Stimulated activated naive B cell treated with anti-CD40 and anti-IgM and Interleukin-4, amounts not matched to agents 10 μg/mL and 1 μg/mL and 100 μg/mL, for 72 hours (primary cell): Measurements from ENCODE around the gene B3GALT5.

Source experiments
- ATAC-seq, 2 donors: fragments of 150-1000 bp; cut with Tn5 transposase; replicated peaks; 2 replicates each; pipeline ENCODE4 v1.10.0; 2021; ENCODE audit warnings: moderate library complexity in 1 of 2
- DNase-seq: peaks from one replicate; pipeline ENCODE4 v3.0.0; 2021
- H3K27ac Mint-ChIP-seq: one replicate; pipeline ENCODE4 v1.8.0; 2022; ENCODE audit warnings: mild to moderate bottlenecking, mixed read lengths
- H3K27me3 Mint-ChIP-seq, 2 donors: one replicate each; pipeline ENCODE4 v1.8.0; 2022; ENCODE audit warnings: mixed read lengths in 2 of 2
- H3K36me3 Mint-ChIP-seq, 2 donors: one replicate each; pipeline ENCODE4 v1.8.0; 2022; ENCODE audit warnings: mixed read lengths in 2 of 2, mild to moderate bottlenecking in 1 of 2
- H3K4me1 Mint-ChIP-seq, 2 donors: one replicate each; pipeline ENCODE4 v1.8.0; 2022; ENCODE audit warnings: mixed read lengths in 2 of 2, mild to moderate bottlenecking in 1 of 2
- H3K4me3 Mint-ChIP-seq, 2 donors: one replicate each; pipeline ENCODE4 v1.8.0; 2022; ENCODE audit warnings: mild to moderate bottlenecking in 2 of 2, mixed read lengths in 2 of 2, moderate library complexity in 1 of 2
- H3K9me3 Mint-ChIP-seq, 2 donors: one replicate each; pipeline ENCODE4 v1.8.0; 2022; ENCODE audit warnings: mixed read lengths in 2 of 2, mild to moderate bottlenecking in 1 of 2

Gene B3GALT5

GRCh38 chr21:39696618-39697017, 83.9 kb downstream of the B3GALT5 start:
- H3K4me3 Mint-ChIP-seq, result no peak overlapping the region
- peaks cover 1 to 3% of the 10 kb centered on the region in 2 donors for H3K9me3 Mint-ChIP-seq
- H3K27me3 Mint-ChIP-seq, result peaks cover 8 to 19% of the 10 kb centered on the region in 2 donors
- no peak for ATAC-seq
- no peak for DNase-seq
- no peaks in the 10 kb centered on the region for H3K4me1 Mint-ChIP-seq
- no peaks in the 10 kb centered on the region for H3K36me3 Mint-ChIP-seq
- H3K27ac Mint-ChIP-seq, result no peak overlapping the region

- Mint-ChIP-seq H3K4me3 (no peak overlapping the region), H3K27me3 (peaks cover 5 to 13% of the 10 kb centered on the region in 2 donors), H3K9me3 (peaks cover 9 to 11% of the 10 kb centered on the region in 2 donors), H3K4me1 (no peaks in the 10 kb centered on the region), H3K36me3 (no peaks in the 10 kb centered on the region), H3K27ac (no peak overlapping the region)
- ATAC-seq, result no peak
- DNase-seq, result no peak
These were observed 87.6 kb downstream of the B3GALT5 start for GRCh38 chr21:39700318-39700717.

GRCh38 chr21:39703578-39703977, 90.8 kb downstream of the B3GALT5 start:
- no peak for DNase-seq
- Mint-ChIP-seq H3K27ac (no peak overlapping the region), H3K9me3 (peaks cover 9 to 11% of the 10 kb centered on the region in 2 donors), H3K4me3 (no peak overlapping the region), H3K36me3 (no peaks in the 10 kb centered on the region), H3K4me1 (no peaks in the 10 kb centered on the region), H3K27me3 (peaks cover 3 to 14% of the 10 kb centered on the region in 2 donors)
- ATAC-seq, result no peak

- peaks cover 9 to 13% of the 10 kb centered on the region in 2 donors for H3K9me3 Mint-ChIP-seq
- H3K27me3 Mint-ChIP-seq, result peaks cover 6 to 8% of the 10 kb centered on the region in 2 donors
- no peak for DNase-seq
- no peaks in the 10 kb centered on the region for H3K36me3 Mint-ChIP-seq
- H3K27ac Mint-ChIP-seq, result no peak overlapping the region
- ATAC-seq, result no peak
- no peaks in the 10 kb centered on the region for H3K4me1 Mint-ChIP-seq
- H3K4me3 Mint-ChIP-seq, result no peak overlapping the region
These were observed 93.1 kb downstream of the B3GALT5 start for GRCh38 chr21:39705849-39706248.

GRCh38 chr21:39707316-39707715, 94.6 kb downstream of the B3GALT5 start:
- Mint-ChIP-seq H3K9me3 (peaks cover 9 to 13% of the 10 kb centered on the region in 2 donors), H3K4me3 (no peak overlapping the region), H3K36me3 (no peaks in the 10 kb centered on the region), H3K4me1 (no peaks in the 10 kb centered on the region), H3K27ac (no peak overlapping the region), H3K27me3 (peaks cover 6 to 8% of the 10 kb centered on the region in 2 donors)
- DNase-seq (no peak), ATAC-seq (no peak)

- no peak for ATAC-seq
- DNase-seq, result no peak
- peaks cover 6 to 8% of the 10 kb centered on the region in 2 donors for H3K27me3 Mint-ChIP-seq
- no peaks in the 10 kb centered on the region for H3K36me3 Mint-ChIP-seq
- H3K27ac Mint-ChIP-seq, result no peak overlapping the region
- no peaks in the 10 kb centered on the region for H3K4me1 Mint-ChIP-seq
- no peak overlapping the region for H3K4me3 Mint-ChIP-seq
- H3K9me3 Mint-ChIP-seq, result peaks cover 0 to 2% of the 10 kb centered on the region in 2 donors
These were observed 98.1 kb downstream of the B3GALT5 start for GRCh38 chr21:39710866-39711265.

- H3K36me3 Mint-ChIP-seq, result no peaks in the 10 kb centered on the region
- H3K4me3 Mint-ChIP-seq, result no peak overlapping the region
- H3K27ac Mint-ChIP-seq, result no peak overlapping the region
These were observed 99.5 kb downstream of the B3GALT5 start for GRCh38 chr21:39712273-39712672.

GRCh38 chr21:39712976-39713375, 100.2 kb downstream of the B3GALT5 start:
- ATAC-seq (no peak), DNase-seq (no peak)
- H3K4me1 Mint-ChIP-seq, result no peaks in the 10 kb centered on the region
- no peaks in the 10 kb centered on the region for H3K36me3 Mint-ChIP-seq
- peaks cover 0 to 10% of the 10 kb centered on the region in 2 donors for H3K27me3 Mint-ChIP-seq
- no peak overlapping the region for H3K27ac Mint-ChIP-seq
- no peak overlapping the region for H3K4me3 Mint-ChIP-seq
- peaks cover 0 to 2% of the 10 kb centered on the region in 2 donors for H3K9me3 Mint-ChIP-seq

More at GRCh38 chr21:39712273-39712672, 99.5 kb downstream of the B3GALT5 start:
- no peak for DNase-seq
- peaks cover 0 to 2% of the 10 kb centered on the region in 2 donors for H3K9me3 Mint-ChIP-seq
- no peak for ATAC-seq
- peaks cover 4 to 11% of the 10 kb centered on the region in 2 donors for H3K27me3 Mint-ChIP-seq
- H3K4me1 Mint-ChIP-seq, result no peaks in the 10 kb centered on the region

GRCh38 chr21:39713905-39714304, 101.2 kb downstream of the B3GALT5 start:
- H3K4me1 Mint-ChIP-seq, result no peaks in the 10 kb centered on the region
- no peak overlapping the region for H3K27ac Mint-ChIP-seq
- DNase-seq, result no peak
- ATAC-seq, result no peak
- H3K4me3 Mint-ChIP-seq, result no peak overlapping the region
- peaks cover 0 to 10% of the 10 kb centered on the region in 2 donors for H3K27me3 Mint-ChIP-seq
- H3K9me3 Mint-ChIP-seq, result peaks cover 0 to 2% of the 10 kb centered on the region in 2 donors
- H3K36me3 Mint-ChIP-seq, result no peaks in the 10 kb centered on the region

GRCh38 chr21:39714331-39714730, 101.6 kb downstream of the B3GALT5 start:
- no peak overlapping the region for H3K27ac Mint-ChIP-seq
- no peaks in the 10 kb centered on the region for H3K4me1 Mint-ChIP-seq
- no peak overlapping the region for H3K4me3 Mint-ChIP-seq
- peaks cover 0 to 8% of the 10 kb centered on the region in 2 donors for H3K27me3 Mint-ChIP-seq
- no peak for ATAC-seq
- peaks cover 0 to under 1% of the 10 kb centered on the region in 2 donors for H3K9me3 Mint-ChIP-seq
- no peak for DNase-seq
- no peaks in the 10 kb centered on the region for H3K36me3 Mint-ChIP-seq

GRCh38 chr21:39715804-39716397, 103.2 kb downstream of the B3GALT5 start:
- peaks cover 0 to 12% of the 10 kb centered on the region in 2 donors for H3K27me3 Mint-ChIP-seq
- peak; percentile 42 to 45 for ATAC-seq

GRCh38 chr21:39720126-39720778, 107.5 kb downstream of the B3GALT5 start:
- no peak overlapping the region for H3K4me3 Mint-ChIP-seq
- DNase-seq, result no peak
- peaks cover 0 to 19% of the 10 kb centered on the region in 2 donors for H3K27me3 Mint-ChIP-seq

More at GRCh38 chr21:39715804-39716397, 103.2 kb downstream of the B3GALT5 start:
- Mint-ChIP-seq H3K36me3 (no peaks in the 10 kb centered on the region), H3K4me1 (no peaks in the 10 kb centered on the region), H3K27ac (no peak overlapping the region), H3K4me3 (no peak overlapping the region), H3K9me3 (no peaks in the 10 kb centered on the region)
- peak; percentile 3 for DNase-seq

GRCh38 chr21:39721885-39722284, 109.1 kb downstream of the B3GALT5 start:
- Mint-ChIP-seq H3K27ac (no peak overlapping the region), H3K36me3 (no peaks in the 10 kb centered on the region), H3K4me1 (no peaks in the 10 kb centered on the region), H3K9me3 (peaks cover 5 to 7% of the 10 kb centered on the region in 2 donors), H3K4me3 (no peak overlapping the region), H3K27me3 (peaks cover under 1 to 14% of the 10 kb centered on the region in 2 donors)
- DNase-seq, result no peak
- ATAC-seq, result no peak

More at GRCh38 chr21:39720126-39720778, 107.5 kb downstream of the B3GALT5 start:
- Mint-ChIP-seq H3K9me3 (peaks cover 5 to 7% of the 10 kb centered on the region in 2 donors), H3K4me1 (no peaks in the 10 kb centered on the region), H3K27ac (no peak overlapping the region), H3K36me3 (no peaks in the 10 kb centered on the region)
- ATAC-seq, result no peak
